HL-60 (cell line): ENCODE measurements around the gene IDH3A.
"Not testable (repeated sequence)": the region's sequence is repeated elsewhere in the genome, so short reads cannot be mapped to it uniquely, and the experiment has no call there.

Experiments used
- CTCF ChIP-seq: IDR thresholded peaks from one replicate; pipeline ENCODE4 v1.5.1; 2011; ENCODE audit warnings: low read length, control low read depth, inconsistent platforms; ENCODE audit not compliant: insufficient read depth
- GABPA ChIP-seq: IDR thresholded peaks from 2 replicates; pipeline ENCODE4 v1.6.1; 2012; ENCODE audit warnings: low read depth
- POLR2AphosphoS5 ChIP-seq: IDR thresholded peaks from 2 replicates; pipeline ENCODE4 v1.6.1; 2012; ENCODE audit warnings: low read depth
- REST ChIP-seq: IDR thresholded peaks from 2 replicates; pipeline ENCODE4 v1.6.1; 2012; ENCODE audit warnings: low read depth; ENCODE audit not compliant: insufficient replicate concordance

- TF ChIP-seq CTCF, POLR2AphosphoS5, REST, GABPA: not testable (repeated sequence)
Measured at GRCh38 chr15:78151075-78151474, 1.9 kb downstream of the IDH3A start.
